ENCODE results near the gene ACE. TPM values are rescaled to one million over a fixed set of nuclear protein-coding genes. Genes with fewer than 3 reads are reported as not detected.

The ACE gene
- total RNA-seq, result 49.5 and 61.7 TPM in 2 replicates

GRCh38 chr17:63476854-63477479, at the start of gene ACE:
TSS of gene ACE (plus strand) at chr17:63477061. CDS start at chr17:63477095, 34 bp downstream.

GRCh38 chr17:63445954-63446752, 30.7 kb upstream of the ACE start, which contains the start of gene CYB561:
TSS of gene CYB561 (minus strand) at chr17:63446306. CDS start at chr17:63437547, 8,759 bp downstream.

GRCh38 chr17:63523253-63523855, 46.5 kb downstream of the ACE start, which contains the start of gene KCNH6:
TSS of gene KCNH6 (plus strand) at chr17:63523358. CDS start at chr17:63523414, 56 bp downstream.

Other genes with a start within 250 kb of the ACE start
- 23.1 and 33.8 TPM in 2 replicates for gene CYB561, start 30.8 kb upstream of the ACE start, total RNA-seq
- not detected in 2 replicates for gene KCNH6, start 46.3 kb downstream of the ACE start, total RNA-seq
- 20.2 and 26.4 TPM in 2 replicates for gene DCAF7, start 73.4 kb downstream of the ACE start, total RNA-seq
- 22.8 and 31.9 TPM in 2 replicates for gene TACO1, start 123.8 kb downstream of the ACE start, total RNA-seq
- gene MAP3K3, start 145.4 kb downstream of the ACE start, total RNA-seq, result 30.1 and 38.1 TPM in 2 replicates
- 1.8 and 4.7 TPM in 2 replicates for gene LIMD2, start 223.1 kb downstream of the ACE start, total RNA-seq

Data from subcutaneous preadipocyte (primary cell).